SK-N-MC (cell line): ENCODE measurements around the gene NDUFS7.

Source experiments
- EZH2 ChIP-seq: fragments of 200-600 bp; sonication (generic); IDR thresholded peaks from one replicate; pipeline ENCODE4 v1.6.1; 2017; ENCODE audit warnings: antibody characterized with exemption
- POLR2AphosphoS5 ChIP-seq: IDR thresholded peaks from 2 replicates; pipeline ENCODE4 v1.6.1; 2012; ENCODE audit warnings: mild to moderate bottlenecking, low read depth, low read length, borderline replicate concordance

DNA sequence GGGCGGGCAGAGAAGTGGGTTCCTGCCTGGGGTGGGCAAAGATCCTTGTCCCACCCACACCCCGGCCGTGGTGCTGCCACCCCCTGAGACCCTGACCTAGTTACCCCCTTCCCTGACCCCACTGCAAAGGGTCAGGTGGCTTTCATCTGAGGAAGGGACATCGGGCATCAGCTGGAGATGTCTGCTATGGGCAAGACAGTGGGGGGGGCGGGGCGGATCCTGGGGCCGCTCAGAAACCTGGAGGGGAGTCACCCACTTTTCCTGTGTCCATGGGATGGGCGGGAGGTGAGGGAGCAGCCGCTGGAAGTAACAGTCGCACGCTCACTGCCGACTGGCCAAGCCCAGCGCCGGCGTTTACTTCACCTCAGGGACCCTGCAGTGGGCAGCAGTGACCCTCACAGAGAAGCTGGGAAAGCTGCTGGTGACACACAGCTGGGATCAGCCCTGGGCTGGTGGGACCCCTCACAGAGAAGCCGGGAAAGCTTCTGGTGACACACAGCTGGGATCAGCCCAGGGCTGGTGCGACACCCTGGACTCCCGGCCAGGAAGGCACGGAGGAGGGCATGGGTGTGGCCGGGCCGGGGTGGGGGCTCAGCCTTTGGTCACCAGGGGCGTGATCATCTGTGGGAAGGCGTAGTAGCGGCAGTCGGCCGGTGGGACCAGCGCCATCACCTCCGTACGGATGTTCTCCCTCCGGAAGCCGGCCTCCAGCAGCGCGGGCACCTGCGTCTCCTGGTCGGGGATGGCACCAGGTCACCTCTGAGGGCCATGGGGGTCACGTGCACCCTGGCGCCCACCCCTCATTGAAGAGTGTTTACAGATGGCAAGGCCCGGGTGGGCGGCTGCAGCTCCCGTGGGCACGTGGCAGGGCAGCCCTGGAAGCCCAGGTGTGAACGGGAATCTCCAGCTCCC, 13.3 kb downstream of the NDUFS7 start:
- TF ChIP-seq POLR2AphosphoS5: no peak
- TF ChIP-seq EZH2: no peak
